SH-SY5Y (cell line): ENCODE data around the gene PFDN4.

Experiments used
- GATA2 ChIP-seq: IDR thresholded peaks from 2 replicates; pipeline ENCODE4 v1.6.1; 2011; ENCODE audit warnings: mild to moderate bottlenecking, low read depth, low read length
- GATA3 ChIP-seq: IDR thresholded peaks from 2 replicates; pipeline ENCODE4 v1.6.1; 2011; ENCODE audit warnings: low read depth, mild to moderate bottlenecking, low read length, moderate library complexity

GRCh38 chr20:54199721-54200176, 8.1 kb upstream of the PFDN4 start:
- TF ChIP-seq GATA2 (no peak), GATA3 (no peak)
